Tibial nerve (tissue), 3 donors: ENCODE measurements around the gene FIP1L1.

ENCODE experiments used
- CTCF ChIP-seq, 5 experiments: fragments of 200-600 bp in 3 of 5; fragments of 450-650 bp in 2 of 5; sonication (generic) in 3 of 5; IDR thresholded peaks; one replicate each; pipeline ENCODE4 v1.5.1; 2016 to 2019; ENCODE audit warnings: antibody characterized with exemption in 5 of 5, mild to moderate bottlenecking in 3 of 5, moderate library complexity in 2 of 5
- POLR2A ChIP-seq, 2 donors: fragments of 450-650 bp; IDR thresholded peaks; one replicate each; pipeline ENCODE4 v1.6.1; 2017; ENCODE audit warnings: antibody characterized with exemption in 2 of 2, mild to moderate bottlenecking in 2 of 2, moderate library complexity in 2 of 2

- TF ChIP-seq CTCF (IDR thresholded peaks at IDR 0.05) (no peak), POLR2A (IDR thresholded peaks at IDR 0.05) (no peak)
Observed at GRCh38 chr4:53376900-53377299, 541 bp upstream of the FIP1L1 start.
